Skeletal muscle cell (primary cell): ENCODE results near the gene EFNB2.

Experiments
- DNase-seq: peaks from one replicate; pipeline ENCODE4 v3.0.0-alpha.2; 2010; ENCODE audit warnings: low read depth
- H3K4me3 ChIP-seq: 2 replicates; pipeline ENCODE4 v1.5.1; 2011; ENCODE audit warnings: low read depth, mild to moderate bottlenecking, control low read depth, low read length, moderate library complexity

EFNB2 gene

DNA sequence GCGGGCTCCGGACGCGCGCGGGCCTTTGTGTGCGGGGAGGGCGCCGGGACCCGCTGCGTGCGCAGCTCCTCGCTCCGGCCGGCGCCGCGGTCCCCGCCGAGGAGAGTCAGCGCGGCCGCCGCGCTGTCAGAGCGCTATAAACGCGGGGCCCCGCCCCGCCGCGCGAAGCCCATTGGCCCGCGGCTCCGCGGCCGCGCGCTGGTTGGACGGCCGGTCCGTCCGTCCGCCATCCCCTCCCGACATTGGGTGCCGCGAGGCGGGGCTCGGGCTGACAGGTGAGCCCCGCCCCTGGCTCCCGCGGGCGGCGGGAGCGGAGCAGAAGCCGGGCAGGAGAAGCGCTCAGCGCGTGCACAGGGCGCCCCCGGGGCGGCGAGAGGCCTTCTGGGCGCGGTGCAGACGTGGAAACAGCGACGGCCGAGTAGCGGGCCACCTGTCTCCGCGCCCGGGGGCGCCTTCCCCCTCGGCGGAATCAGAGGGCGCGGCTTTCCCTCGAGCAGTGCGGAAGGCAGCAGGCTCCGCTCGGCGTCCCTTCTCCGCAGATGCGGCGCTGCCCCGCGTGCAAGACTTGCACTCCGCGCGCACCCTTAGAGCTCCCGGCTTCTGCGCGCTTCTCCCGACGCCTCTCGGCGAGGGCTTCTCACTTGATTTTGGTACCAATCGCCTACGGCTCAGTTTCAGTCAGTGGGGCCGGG, at the start of gene EFNB2:
Gene EFNB2, minus strand, starts transcription at position 111 of the 692 bp plus-strand sequence. CDS start 698 bp downstream, outside the sequence.
- peak; percentile 79 for DNase-seq
- peak within 1 kb of the TSS; percentile 73 for H3K4me3 ChIP-seq

DNA sequence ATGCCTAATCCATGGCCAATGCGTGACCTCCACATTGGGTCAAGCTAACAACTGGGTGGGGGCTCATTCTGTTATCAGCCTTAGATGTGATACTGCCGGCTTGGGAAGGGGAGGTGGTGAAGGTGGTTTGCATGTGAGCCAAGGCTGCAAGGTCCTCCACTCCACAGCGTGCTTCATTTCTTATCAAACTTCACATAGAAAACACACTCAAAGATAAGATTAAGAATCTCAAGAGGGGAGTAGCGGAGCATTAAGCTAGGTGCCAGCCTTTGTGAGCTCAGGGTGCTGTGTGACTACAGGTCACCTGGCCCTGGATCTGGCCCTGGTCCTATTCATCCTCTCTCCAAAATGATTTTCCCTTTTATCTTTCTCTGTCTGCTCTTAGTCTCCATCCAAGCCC, 45.8 kb upstream of the EFNB2 start:
- H3K4me3 ChIP-seq: no peak overlapping the region
- no peak for DNase-seq

GRCh38 chr13:106575896-106576295, 40.4 kb upstream of the EFNB2 start:
- H3K4me3 ChIP-seq: no peak overlapping the region
- no peak for DNase-seq

GRCh38 chr13:106573868-106574267, 38.4 kb upstream of the EFNB2 start:
- no peak for DNase-seq
- no peak overlapping the region for H3K4me3 ChIP-seq

- DNase-seq: peak; percentile 38
- no peak overlapping the region for H3K4me3 ChIP-seq
Measured at GRCh38 chr13:106573284-106573846, 37.9 kb upstream of the EFNB2 start.

- peak; percentile 78 for DNase-seq
- H3K4me3 ChIP-seq: peak overlapping the region; percentile 33
Measured at GRCh38 chr13:106570299-106570852, 34.9 kb upstream of the EFNB2 start.

GRCh38 chr13:106569233-106570095, 34.0 kb upstream of the EFNB2 start:
- no peak for DNase-seq

DNA sequence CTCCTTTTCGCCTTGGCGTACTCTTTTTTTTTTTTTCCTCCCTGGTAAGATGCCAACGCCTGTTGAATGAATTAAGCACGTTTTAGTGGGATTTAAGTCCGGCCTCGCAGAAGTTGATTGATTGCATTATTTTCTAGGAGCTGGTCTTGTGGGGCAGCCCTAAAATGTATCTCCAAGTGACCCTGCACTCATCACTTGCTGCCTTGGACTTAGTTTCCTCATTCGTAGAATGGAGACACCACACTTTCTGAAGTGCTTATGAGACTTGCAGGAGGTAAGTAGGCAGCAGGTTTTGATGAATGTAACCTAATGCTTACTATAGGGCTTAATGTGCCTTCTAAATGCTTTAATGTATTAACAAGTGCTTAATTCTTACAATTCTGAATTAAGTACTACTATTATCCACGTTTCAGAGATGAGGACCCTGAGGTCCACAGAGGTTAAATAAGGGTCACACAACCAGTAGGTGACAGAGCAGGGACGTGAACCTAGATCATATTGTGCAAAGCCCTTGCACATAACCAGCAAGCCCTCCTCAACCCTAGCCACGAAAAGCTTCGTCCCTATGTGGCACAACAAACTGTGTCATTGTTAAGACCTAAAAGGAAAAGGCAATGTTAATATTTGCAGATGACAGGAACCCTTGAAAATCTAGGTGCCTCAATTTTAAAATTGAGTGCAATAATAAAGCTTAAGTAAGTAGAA, 33.0 kb upstream of the EFNB2 start:
- DNase-seq: no peak
- peak overlapping the region; percentile 97 for H3K4me3 ChIP-seq

More at GRCh38 chr13:106569233-106570095, 34.0 kb upstream of the EFNB2 start:
- peak overlapping the region; percentile 33 for H3K4me3 ChIP-seq

- peak; percentile 65 for DNase-seq
- peak within 1 kb of the TSS; percentile 97 for H3K4me3 ChIP-seq
Measured at GRCh38 chr13:106567474-106568298, 32.2 kb upstream of the EFNB2 start, which contains the start of gene ARGLU1. Gene ARGLU1, minus strand, starts transcription at chr13:106568137. Its CDS starts 218 bp downstream, at chr13:106567919.

GRCh38 chr13:106566641-106567473, 31.4 kb upstream of the EFNB2 start:
- peak overlapping the region; percentile 97 for H3K4me3 ChIP-seq
- no peak for DNase-seq

GRCh38 chr13:106565127-106565775, 29.8 kb upstream of the EFNB2 start:
- H3K4me3 ChIP-seq: peak overlapping the region; percentile 97
- no peak for DNase-seq

GRCh38 chr13:106562301-106562700, 26.8 kb upstream of the EFNB2 start:
- DNase-seq: no peak
- no peak overlapping the region for H3K4me3 ChIP-seq

DNA sequence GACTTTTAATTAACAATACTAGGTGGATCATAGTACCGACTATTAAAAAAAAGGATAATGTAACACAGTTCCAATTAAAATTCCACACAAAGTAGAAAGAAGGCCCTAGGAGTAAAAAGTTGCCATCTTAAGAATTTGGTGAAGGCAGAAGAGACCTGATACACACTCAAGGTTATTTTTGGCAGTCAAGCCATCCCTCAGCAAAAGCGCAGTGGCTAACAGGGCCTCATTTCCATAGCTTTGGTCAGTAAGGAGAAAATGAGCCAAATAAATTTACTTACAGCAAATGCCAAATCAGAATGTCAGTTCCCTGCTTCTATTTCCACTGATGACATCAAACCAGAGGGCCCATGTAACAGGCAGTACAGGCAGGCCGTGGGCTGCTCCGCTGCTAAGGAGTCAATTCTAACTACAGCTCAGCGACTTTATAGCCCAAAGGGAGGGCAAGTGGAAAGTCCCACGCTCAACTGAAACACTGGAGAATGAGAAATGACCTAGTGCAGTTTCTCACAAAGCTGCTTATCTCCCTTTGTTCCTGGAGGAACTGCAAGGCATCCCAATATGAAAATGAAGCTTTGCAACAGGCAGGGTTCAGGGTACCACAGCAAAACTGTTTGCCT, 26.2 kb upstream of the EFNB2 start:
- H3K4me3 ChIP-seq: no peak overlapping the region
- no peak for DNase-seq

DNA sequence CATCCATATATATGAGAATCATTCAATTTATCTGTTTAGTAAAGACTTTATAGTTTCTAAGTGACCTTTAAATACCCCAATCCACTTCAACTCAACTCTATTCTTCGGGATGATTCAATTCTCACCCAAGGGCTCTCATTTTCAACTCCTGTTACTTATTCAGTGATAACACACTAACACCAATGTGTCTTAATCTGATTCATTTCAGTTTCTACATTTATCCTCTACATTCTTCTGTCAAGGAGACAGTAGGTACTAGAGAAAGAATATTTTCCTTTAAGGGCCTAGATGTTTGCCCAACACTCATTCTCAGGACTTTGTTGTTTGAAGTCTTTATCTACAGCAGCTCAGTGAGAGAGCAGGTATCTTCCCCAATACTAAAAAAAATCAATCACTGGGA, 25.4 kb upstream of the EFNB2 start:
- DNase-seq: no peak
- no peak overlapping the region for H3K4me3 ChIP-seq

- no peak overlapping the region for H3K4me3 ChIP-seq
- no peak for DNase-seq
Measured at GRCh38 chr13:106558527-106558926, 23.1 kb upstream of the EFNB2 start.

GRCh38 chr13:106555631-106556328, 20.3 kb upstream of the EFNB2 start:
- DNase-seq: no peak
- H3K4me3 ChIP-seq: no peak overlapping the region
